ENCODE results near the gene ZFP92.

ZFP92 gene

DNA sequence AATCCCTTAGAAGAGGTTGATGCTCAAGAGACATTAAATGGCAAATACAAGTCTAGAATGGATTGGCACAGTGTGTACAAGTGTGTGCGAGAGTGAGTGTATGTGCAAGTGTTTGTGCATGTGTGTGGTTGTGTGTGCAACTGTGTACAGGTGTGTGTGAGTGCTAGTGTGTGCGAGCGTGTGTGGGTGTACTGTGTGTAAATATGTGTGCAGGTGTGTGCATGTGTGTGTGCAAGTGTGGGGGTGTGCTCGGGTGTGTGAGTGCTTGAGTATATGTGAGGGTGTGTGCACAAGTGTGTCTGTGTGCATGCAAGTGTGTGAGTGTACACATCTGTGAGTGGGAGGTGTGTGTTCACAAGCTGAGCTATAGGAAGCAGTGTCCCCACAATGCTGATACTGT, 28.7 kb downstream of the ZFP92 start:
- DNase-seq (ENCODE audit: low read depth): no peak

GRCh38 chrX:153440556-153441135, 29.4 kb downstream of the ZFP92 start:
- DNase-seq (ENCODE audit: low read depth): no peak

DNA sequence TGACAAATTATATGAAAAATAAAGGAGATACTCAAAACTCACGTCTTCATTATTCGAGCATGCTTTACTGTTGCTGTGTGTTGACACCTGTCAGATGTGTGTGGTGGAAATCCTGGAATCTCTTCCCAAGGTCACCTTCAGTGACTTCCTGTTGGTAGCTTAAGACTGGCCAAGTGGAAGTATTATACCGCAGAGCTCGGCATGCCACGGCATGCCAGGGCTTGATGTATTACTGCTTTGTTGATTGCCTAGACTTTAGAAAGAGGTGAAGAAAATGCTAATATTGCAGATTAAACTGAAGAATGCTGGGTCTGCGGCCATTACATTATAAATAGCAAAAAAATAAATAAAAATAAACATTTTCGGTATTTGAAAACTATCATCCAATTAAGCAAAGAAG, 30.0 kb downstream of the ZFP92 start:
- DNase-seq (ENCODE audit: low read depth): no peak

DNA sequence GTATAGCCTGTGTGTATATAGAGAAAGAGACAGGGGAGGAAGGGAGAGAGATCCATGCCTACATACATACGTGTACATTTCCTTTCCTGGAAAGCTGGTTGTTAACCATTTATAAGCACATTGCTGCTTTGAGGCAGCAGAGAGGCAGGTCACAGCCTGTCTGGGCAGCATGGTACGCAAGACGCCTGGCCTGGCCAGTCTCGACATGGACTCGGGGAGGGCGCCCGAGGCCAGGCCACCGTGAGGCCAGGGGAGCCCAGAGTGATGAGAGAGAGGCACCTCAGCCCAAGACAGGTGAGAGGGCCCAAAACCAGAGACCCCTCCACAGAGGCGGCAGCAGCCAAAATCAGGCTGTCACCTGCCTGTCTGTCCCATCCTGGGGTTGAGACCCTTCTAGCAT, 30.7 kb downstream of the ZFP92 start:
- DNase-seq (ENCODE audit: low read depth): no peak

GRCh38 chrX:153442463-153442862, 31.2 kb downstream of the ZFP92 start:
- DNase-seq (ENCODE audit: low read depth): no peak

- DNase-seq (ENCODE audit: low read depth): no peak
Observed at GRCh38 chrX:153443476-153444332, 32.4 kb downstream of the ZFP92 start.

DNA sequence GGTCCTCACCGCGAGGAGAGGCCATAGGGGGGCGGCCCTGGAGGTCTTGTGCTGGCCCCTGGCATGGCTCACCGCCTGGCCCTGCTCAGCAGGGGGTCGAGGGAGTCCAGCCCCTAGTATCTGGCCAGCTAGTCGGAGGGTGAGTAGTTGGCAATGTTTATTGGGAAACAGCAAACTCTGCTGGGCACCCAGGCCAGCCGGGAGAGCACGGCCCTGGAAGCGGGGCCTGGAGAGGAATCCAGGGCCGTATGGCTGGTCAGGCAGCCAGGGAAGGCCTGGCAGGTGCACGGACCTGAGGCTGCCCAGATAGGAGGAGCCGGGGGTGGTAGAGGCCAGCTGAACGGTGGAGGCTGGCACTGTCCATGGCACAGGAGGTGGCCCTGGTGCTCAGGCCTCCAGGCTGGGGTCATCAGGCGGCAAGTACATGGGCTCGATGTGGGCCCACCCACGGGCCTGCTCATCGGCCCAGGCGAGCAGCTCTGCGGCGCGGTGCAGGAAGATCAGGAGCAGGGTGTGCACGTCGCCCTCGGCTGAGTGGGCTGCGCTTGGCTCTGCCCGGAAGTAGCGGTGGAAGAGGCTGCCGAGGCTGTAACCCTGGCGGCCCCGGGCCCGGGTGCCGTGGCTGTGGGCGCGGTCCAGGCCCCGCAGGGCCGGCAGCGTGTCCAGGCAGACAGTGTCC, 33.2 kb downstream of the ZFP92 start:
- no peak for DNase-seq (ENCODE audit: low read depth)

- DNase-seq (ENCODE audit: low read depth): no peak
Observed at GRCh38 chrX:153445106-153445855, 34.0 kb downstream of the ZFP92 start.

- no peak for DNase-seq (ENCODE audit: low read depth)
Observed at GRCh38 chrX:153445856-153446635, 34.8 kb downstream of the ZFP92 start, which contains the start of gene TREX2. TREX2 (minus strand) TSS chrX:153446056; CDS start chrX:153445430, 626 bp downstream.

GRCh38 chrX:153446636-153446936, 35.3 kb downstream of the ZFP92 start:
- no peak for DNase-seq (ENCODE audit: low read depth)

DNA sequence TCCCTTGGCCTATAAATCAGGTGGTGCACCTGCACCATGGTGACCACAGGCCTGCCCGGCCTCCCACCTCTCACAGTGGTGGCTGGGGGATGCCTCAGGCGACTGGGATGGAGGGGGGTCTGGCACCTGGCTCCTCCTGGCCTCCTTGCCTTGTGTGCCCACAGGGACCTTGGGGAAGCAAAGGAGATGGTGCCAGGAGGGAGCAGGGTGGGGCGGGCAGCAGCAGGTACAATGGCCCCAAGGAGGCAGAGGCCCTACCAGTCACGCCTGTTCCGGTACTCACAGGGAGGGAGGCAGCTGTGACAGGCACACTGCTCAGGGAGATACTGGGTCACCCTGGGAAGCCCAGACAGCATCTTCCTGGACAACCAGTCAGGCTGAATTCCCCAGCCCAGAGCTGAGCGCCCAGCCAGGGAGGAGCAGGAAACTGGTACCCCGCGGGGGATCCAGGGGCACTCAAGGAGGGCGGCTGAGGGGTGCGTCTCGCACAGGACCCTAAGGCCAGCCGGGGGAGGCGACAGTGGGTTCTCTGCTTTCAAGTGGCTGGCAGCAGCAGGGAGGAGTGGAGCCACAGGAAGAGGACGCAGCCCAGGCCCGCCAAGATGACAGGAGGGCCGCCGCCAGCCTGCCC, 35.8 kb downstream of the ZFP92 start:
- DNase-seq (ENCODE audit: low read depth): no peak

- DNase-seq (ENCODE audit: low read depth): no peak
Observed at GRCh38 chrX:153447581-153447960, 36.3 kb downstream of the ZFP92 start.

DNA sequence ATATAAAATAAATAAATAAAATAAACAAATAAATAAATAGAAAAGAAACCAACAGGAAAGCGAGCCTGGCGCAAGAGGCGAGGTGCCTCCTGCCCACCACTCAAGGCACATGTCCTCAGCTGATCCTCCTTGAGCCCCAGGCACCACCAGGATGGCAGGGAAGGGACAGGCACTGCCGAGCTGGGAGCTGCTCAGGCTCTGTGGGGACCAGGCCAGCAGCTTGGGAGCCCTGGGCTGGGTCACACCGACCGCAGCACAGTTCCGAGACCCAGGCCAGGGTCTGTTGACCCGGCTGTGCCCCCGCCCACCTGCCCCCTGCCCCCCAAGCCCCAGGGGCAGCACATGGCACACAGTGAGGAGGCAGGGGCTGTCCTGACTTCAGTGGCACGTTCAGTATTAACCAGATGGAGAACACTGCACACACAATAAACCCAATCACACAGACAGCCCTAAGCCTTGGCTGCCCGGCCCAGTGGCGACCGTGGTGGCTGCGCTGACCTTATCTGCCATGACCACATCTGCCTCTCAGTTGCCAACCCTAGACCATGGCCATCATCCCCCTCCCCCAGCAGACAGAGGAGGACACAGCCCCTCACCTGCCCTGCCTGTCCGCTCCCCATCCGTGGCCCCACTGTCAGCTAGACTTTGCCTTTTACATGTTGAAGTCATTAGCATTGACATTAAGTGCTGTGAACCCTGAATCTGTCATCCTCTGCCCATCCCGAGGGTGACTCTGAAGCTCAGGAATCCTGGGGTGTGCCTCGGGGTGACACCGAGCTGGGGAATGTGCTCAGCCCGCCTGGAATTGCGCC, 37.5 kb downstream of the ZFP92 start:
- no peak for DNase-seq (ENCODE audit: low read depth)

DNA sequence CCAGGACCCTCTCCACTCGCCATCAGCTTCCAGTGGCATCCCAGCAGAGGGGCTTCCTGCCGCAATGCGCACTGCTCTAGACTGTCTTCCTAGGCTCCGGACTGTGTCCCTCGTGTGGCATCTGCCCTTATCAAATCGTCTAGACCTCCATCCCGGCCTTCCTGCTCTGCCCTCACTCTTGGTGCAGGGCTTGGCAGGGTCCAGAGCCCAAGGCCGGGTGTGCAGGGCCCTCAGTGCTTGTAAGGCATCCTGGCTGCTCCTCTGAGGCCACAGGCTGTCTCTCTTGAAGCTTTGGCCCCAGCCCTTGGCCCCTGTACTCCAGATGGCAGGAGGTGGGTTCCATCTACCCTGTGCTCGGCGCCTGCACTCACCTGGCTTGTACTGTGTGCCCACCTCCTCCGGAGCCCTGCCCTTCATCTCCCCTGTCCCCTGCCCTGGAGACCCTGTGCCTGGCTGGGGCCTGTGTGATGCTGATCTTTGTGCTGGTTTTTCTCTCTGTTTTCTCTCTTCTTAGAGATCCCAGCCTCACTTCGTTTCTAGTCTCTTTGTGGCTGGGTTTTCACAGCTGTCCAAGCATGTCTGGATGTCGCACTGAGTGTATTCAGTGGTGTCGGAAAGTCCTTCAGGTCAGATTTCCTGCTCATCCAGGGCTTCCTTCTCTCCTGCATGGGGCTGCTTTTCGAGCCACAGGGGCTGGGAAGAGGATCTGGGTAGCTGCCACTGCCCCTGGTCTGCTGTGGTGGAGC, 38.3 kb downstream of the ZFP92 start:
- DNase-seq (ENCODE audit: low read depth): no peak

DNA sequence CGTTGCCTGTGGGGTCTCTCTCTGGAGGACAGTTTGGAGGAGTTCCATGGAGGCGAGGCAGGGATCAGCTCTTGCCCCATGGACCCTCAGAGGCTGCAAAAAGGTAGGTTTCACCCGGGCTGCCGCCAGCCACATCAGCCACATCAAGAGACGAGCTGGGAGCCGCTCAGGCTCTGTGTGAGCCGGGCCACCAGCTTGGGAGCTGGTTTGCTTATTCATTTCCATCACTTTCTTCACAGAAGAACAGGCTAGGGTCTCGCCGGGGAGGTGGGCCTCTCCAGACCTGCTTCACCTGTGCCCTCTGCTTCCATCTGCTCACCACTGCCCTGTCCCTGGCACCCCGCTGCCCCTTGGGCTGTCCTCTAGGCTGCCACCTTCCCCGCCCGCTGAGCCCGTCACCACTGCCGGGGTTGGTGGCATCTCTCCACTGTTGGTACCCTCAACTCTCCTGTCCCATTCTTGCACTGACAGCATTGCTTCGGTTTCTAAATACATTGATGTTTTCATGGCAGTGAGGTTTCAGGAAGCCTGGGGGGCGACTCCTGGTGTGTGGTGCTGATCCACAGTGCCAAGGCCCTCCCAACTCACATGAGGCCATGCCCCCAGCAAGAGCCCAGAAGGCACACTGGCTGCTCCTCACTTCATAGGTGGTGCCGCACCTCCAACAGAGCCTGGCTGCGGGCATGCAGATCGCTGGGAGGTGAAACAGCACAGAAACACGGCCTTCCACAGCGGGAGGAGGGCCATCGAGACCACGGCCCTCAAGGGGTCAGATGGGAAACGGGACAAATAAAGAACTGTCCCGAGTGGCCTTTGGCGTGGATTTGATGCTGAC, 39.1 kb downstream of the ZFP92 start:
- DNase-seq (ENCODE audit: low read depth): no peak

DNA sequence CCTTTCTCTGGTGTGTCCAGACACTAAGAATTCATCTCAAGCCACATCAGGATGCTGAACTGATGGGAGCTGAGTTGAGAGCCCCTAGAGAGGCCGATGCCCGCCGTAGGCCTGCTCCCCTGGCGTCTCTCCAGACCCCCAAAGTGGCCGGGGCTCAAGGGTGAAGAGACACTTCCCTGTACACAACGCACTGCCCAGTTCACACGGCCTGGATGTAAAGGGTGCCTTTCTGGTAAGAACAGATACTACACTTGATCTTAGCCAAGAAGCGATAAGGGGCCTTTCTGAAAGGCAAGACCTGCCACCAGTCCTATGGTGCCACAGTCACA, 39.6 kb downstream of the ZFP92 start:
- DNase-seq (ENCODE audit: low read depth): no peak

- no peak for DNase-seq (ENCODE audit: low read depth)
Observed at GRCh38 chrX:153454901-153455550, 43.8 kb downstream of the ZFP92 start.

DNA sequence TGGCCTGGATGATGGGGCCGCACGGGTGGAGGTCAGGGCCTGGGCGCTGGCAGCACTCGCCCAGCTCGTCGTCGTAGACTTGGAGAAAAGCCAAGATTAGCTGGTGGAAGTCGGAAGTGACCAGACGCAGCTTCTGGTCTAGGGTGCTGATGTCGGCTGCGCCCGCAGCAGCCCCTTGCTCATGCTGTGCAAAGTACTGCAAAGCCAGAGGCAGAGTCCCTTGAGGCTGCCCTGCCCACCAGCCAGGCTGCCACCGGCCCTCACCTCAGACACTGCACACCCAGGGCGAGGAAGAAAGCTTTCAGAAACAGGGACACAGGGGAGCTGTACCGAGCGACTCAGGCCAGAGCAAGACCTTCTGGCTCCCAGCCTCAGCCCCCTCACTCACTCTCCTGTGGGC, 44.3 kb downstream of the ZFP92 start:
- DNase-seq (ENCODE audit: low read depth): no peak

Data from non-pigmented ciliary epithelial cell (primary cell).